ENCODE results near the gene GNAQ. TPM values are rescaled to one million over a fixed set of nuclear protein-coding genes. Genes with fewer than 3 reads are reported as not detected.

GNAQ gene
- total RNA-seq, 2 experiments from 2014 or later, result 17.8 to 18.1 TPM

GRCh38 chr9:78030296-78030552, 1.4 kb downstream of the GNAQ start:
- peaks cover 7% of the 10 kb centered on the region for H3K27me3 Mint-ChIP-seq
- DNase-seq, result peak; percentile 32
- intact Hi-C loops (cut with micrococcal nuclease), result loop anchor here (5.0 kb wide), 1 partner anchor 853 kb away; the partner anchor contains the start of gene VPS13A
- H3K27ac Mint-ChIP-seq, result peak overlapping the region; percentile 88
- peak; percentile 37 for ATAC-seq
- H3K9me3 Mint-ChIP-seq, result no peaks in the 10 kb centered on the region
- TF ChIP-seq CTCF (IDR thresholded peaks at IDR 0.05), result no peak
- ChIA-PET POLR2A (interaction anchor here (1.1 kb wide), 1 partner anchor 37 kb away, joined by 3 read pairs; no protein-coding TSS in a partner anchor), CTCF (interaction anchor here (1.1 to 1.3 kb wide), 3 partner anchors 53 to 91 kb away, joined by 3 to 6 read pairs (median 4); no protein-coding TSS in a partner anchor)
- peaks cover 7% of the 10 kb centered on the region for H3K36me3 Mint-ChIP-seq (ENCODE audit: low read depth)
- H3K4me1 Mint-ChIP-seq (ENCODE audit: low read depth), result peaks cover 31% of the 10 kb centered on the region
- peak overlapping the region; percentile 94 for H3K4me3 Mint-ChIP-seq

GRCh38 chr9:78029551-78030295, 1.9 kb downstream of the GNAQ start:
- CTCF ChIA-PET, result interaction anchor here (1.1 to 1.3 kb wide), 2 partner anchors 53 to 85 kb away, joined by 3 to 6 read pairs; no protein-coding TSS in a partner anchor
- Mint-ChIP-seq H3K27ac (peak overlapping the region; percentile 88), H3K27me3 (peaks cover 7% of the 10 kb centered on the region), H3K36me3 (ENCODE audit: low read depth) (peaks cover 7% of the 10 kb centered on the region), H3K9me3 (no peaks in the 10 kb centered on the region), H3K4me3 (peak overlapping the region; percentile 94), H3K4me1 (ENCODE audit: low read depth) (peaks cover 26% of the 10 kb centered on the region)
- ATAC-seq, result no peak
- POLR2A ChIA-PET, result no interaction called here
- TF ChIP-seq CTCF (IDR thresholded peaks at IDR 0.05), result no peak
- peak; percentile 29 for DNase-seq
- intact Hi-C loops (cut with micrococcal nuclease), result loop anchor here (5.0 kb wide), 1 partner anchor 852 kb away; the partner anchor contains the start of gene VPS13A

GRCh38 chr9:78028926-78029325, 2.7 kb downstream of the GNAQ start:
- H3K36me3 Mint-ChIP-seq (ENCODE audit: low read depth), result peaks cover 7% of the 10 kb centered on the region
- intact Hi-C loops (cut with micrococcal nuclease), result no loop called here
- ChIA-PET POLR2A (no interaction called here), CTCF (interaction anchor here (1.1 to 1.3 kb wide), 2 partner anchors 52 to 84 kb away, joined by 3 to 6 read pairs; no protein-coding TSS in a partner anchor)
- no peaks in the 10 kb centered on the region for H3K9me3 Mint-ChIP-seq
- TF ChIP-seq CTCF (IDR thresholded peaks at IDR 0.05), result no peak
- peaks cover 27% of the 10 kb centered on the region for H3K4me1 Mint-ChIP-seq (ENCODE audit: low read depth)
- DNase-seq (no peak), ATAC-seq (no peak)
- peak overlapping the region; percentile 94 for H3K4me3 Mint-ChIP-seq
- no peak overlapping the region for H3K27ac Mint-ChIP-seq
- peaks cover 5% of the 10 kb centered on the region for H3K27me3 Mint-ChIP-seq

GRCh38 chr9:78026947-78027346, 4.7 kb downstream of the GNAQ start:
- ChIA-PET POLR2A (no interaction called here), CTCF (interaction anchor here (1.8 to 3.5 kb wide), 2 partner anchors 9 to 23 kb away, joined by 5 to 17 read pairs; no protein-coding TSS in a partner anchor)
- no peak overlapping the region for H3K27ac Mint-ChIP-seq
- DNase-seq, result no peak
- H3K4me3 Mint-ChIP-seq, result no peak overlapping the region
- no peaks in the 10 kb centered on the region for H3K9me3 Mint-ChIP-seq
- H3K4me1 Mint-ChIP-seq (ENCODE audit: low read depth), result peaks cover 31% of the 10 kb centered on the region
- no peak for ATAC-seq
- H3K36me3 Mint-ChIP-seq (ENCODE audit: low read depth), result peaks cover 10% of the 10 kb centered on the region
- intact Hi-C loops (cut with micrococcal nuclease), result no loop called here
- TF ChIP-seq CTCF (IDR thresholded peaks at IDR 0.05), result no peak
- no peaks in the 10 kb centered on the region for H3K27me3 Mint-ChIP-seq

GRCh38 chr9:78026416-78026815, 5.2 kb downstream of the GNAQ start:
- DNase-seq, result no peak
- H3K27ac Mint-ChIP-seq, result no peak overlapping the region
- H3K4me3 Mint-ChIP-seq, result no peak overlapping the region
- ChIA-PET CTCF (interaction anchor here (0.6 to 3.5 kb wide), 3 partner anchors 9 to 88 kb away, joined by 3 to 17 read pairs (median 5); no protein-coding TSS in a partner anchor), POLR2A (no interaction called here)
- no peaks in the 10 kb centered on the region for H3K9me3 Mint-ChIP-seq
- no peak for ATAC-seq
- H3K27me3 Mint-ChIP-seq, result no peaks in the 10 kb centered on the region
- peaks cover 35% of the 10 kb centered on the region for H3K4me1 Mint-ChIP-seq (ENCODE audit: low read depth)
- peaks cover 10% of the 10 kb centered on the region for H3K36me3 Mint-ChIP-seq (ENCODE audit: low read depth)
- no peak for TF ChIP-seq CTCF (IDR thresholded peaks at IDR 0.05)
- intact Hi-C loops (cut with micrococcal nuclease), result no loop called here

All from activated CD8-positive, alpha-beta T cell treated with anti-CD3 and anti-CD28 coated beads for 36 hours (primary cell).